Calu3 (cell line): ENCODE data around the gene TCOF1. TPM values are rescaled to one million over a fixed set of nuclear protein-coding genes. Genes with fewer than 3 reads are reported as not detected.
A peak's percentile ranks its signal among the peaks of the same experiment; 100 is the strongest.

Experiments
- BruUV-seq: library from RNA; stranded (reverse); fragments of 400-500 nt; replicated peaks from 2 replicates; lab custom pipeline; 2021; lab: Mats Ljungman, UMichigan
- CTCF ChIA-PET: fragments of 300-600 bp; sonication (Branson Sonifier 250); formaldehyde crosslinking; loops from one replicate; lab custom pipeline; 2022; ENCODE audit warnings: antibody characterized with exemption; lab: Charles Lee
- DNase-seq: peaks from one replicate; pipeline ENCODE4 v3.0.0; 2022
- H3K27ac Mint-ChIP-seq: one replicate; pipeline ENCODE4 v1.8.0; 2022; ENCODE audit warnings: mixed read lengths; ENCODE audit not compliant: unreplicated experiment
- H3K27me3 Mint-ChIP-seq: one replicate; pipeline ENCODE4 v1.8.0; 2022; ENCODE audit warnings: mixed read lengths; ENCODE audit not compliant: unreplicated experiment
- H3K36me3 Mint-ChIP-seq: one replicate; pipeline ENCODE4 v1.8.0; 2022; ENCODE audit warnings: mild to moderate bottlenecking, moderate library complexity, mixed read lengths; ENCODE audit not compliant: insufficient read depth, unreplicated experiment
- H3K4me1 Mint-ChIP-seq: one replicate; pipeline ENCODE4 v1.8.0; 2022; ENCODE audit warnings: mild to moderate bottlenecking, low read depth, mixed read lengths; ENCODE audit not compliant: unreplicated experiment
- H3K4me3 Mint-ChIP-seq: one replicate; pipeline ENCODE4 v1.8.0; 2022; ENCODE audit warnings: mild to moderate bottlenecking, low read depth, moderate library complexity, mixed read lengths; ENCODE audit not compliant: unreplicated experiment
- H3K9me3 Mint-ChIP-seq: one replicate; pipeline ENCODE4 v1.8.0; 2022; ENCODE audit warnings: low read depth, mixed read lengths; ENCODE audit not compliant: unreplicated experiment
- CTCF ChIP-seq: fragments of 200-600 bp; IDR thresholded peaks from one replicate; pipeline ENCODE4 v1.8.0; 2022; ENCODE audit warnings: antibody characterized with exemption; ENCODE audit not compliant: unreplicated experiment
- intact Hi-C: fragments of 100-400 bp; cut with micrococcal nuclease; formaldehyde crosslinking; loops from one replicate; pipeline ENCODE4 v1.10.0; 2022; ENCODE audit not compliant: unreplicated experiment
- total RNA-seq: library from RNA; stranded (reverse); gene quantifications from 2 replicates; pipeline ENCODE4 v1.2.3, GENCODE V29; 2022

Gene TCOF1
- total RNA-seq, 1 experiment from 2014 or later = 106 TPM

DNA sequence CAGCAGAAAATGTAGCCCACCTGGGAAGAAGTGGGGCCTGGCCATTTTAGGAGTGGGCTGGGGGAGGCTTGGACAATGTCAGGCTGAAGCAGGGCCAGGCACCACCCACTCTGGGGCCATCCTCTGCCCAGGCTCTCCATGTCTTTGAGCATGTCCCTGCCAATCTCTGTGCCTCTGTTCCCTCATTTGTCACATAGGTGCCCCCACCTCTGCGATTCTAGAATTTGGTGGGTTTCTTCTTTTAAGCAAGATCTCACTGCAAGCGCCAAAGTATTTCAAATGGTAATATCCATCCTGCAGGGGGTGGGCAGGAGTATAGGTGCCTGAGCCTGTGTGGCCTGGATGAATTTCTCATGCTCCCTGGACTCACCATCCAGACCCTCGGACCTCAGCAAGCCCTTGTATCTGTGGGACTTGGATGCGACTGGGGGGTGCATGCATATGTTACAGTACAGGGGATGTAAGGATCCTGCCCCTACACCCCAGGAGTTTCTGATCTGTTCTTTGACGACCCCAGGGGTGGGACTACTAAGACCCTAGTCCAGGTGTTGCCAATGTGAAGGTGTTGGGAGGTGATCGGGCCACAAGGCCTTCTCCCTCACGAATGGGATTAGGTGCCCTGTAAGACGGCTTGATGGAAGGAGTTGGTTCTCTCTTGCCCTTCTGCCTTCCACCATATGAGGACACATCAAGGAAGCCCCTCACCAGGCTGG is 50.9 kb downstream of the TCOF1 start:
- Mint-ChIP-seq H3K36me3 (peaks cover 78% of the 10 kb centered on the region), H3K27ac (no peak overlapping the region), H3K9me3 (no peaks in the 10 kb centered on the region), H3K4me3 (no peak overlapping the region), H3K4me1 (peaks cover 36% of the 10 kb centered on the region), H3K27me3 (no peaks in the 10 kb centered on the region)
- BruUV-seq = no TSS peak
- DNase-seq = no peak
- intact Hi-C loops = no loop called here
- TF ChIP-seq CTCF = no peak
- CTCF ChIA-PET = no interaction called here

- CTCF ChIA-PET = interaction anchor here (0.6 to 3.9 kb wide), 6 partner anchors 12 to 122 kb away, joined by 3 to 17 read pairs (median 4); no protein-coding TSS in a partner anchor
- Mint-ChIP-seq H3K4me3 (peak overlapping the region; percentile 95), H3K4me1 (peaks cover 40% of the 10 kb centered on the region), H3K27ac (peak overlapping the region; percentile 94), H3K36me3 (peaks cover 70% of the 10 kb centered on the region), H3K27me3 (no peaks in the 10 kb centered on the region), H3K9me3 (no peaks in the 10 kb centered on the region)
- TF ChIP-seq CTCF = no peak
- intact Hi-C loops = no loop called here
- peak; percentile 88 for DNase-seq
- TSS peak; percentile 65 for BruUV-seq
Observed at GRCh38 chr5:150409638-150410523, 52.4 kb downstream of the TCOF1 start.

GRCh38 chr5:150410524-150411244 is 53.2 kb downstream of the TCOF1 start:
- no peaks in the 10 kb centered on the region for H3K27me3 Mint-ChIP-seq
- CTCF ChIA-PET = interaction anchor here (0.5 to 3.9 kb wide), 9 partner anchors 13 to 145 kb away, joined by 3 to 17 read pairs (median 4); no protein-coding TSS in a partner anchor
- peaks cover 70% of the 10 kb centered on the region for H3K36me3 Mint-ChIP-seq
- no TSS peak for BruUV-seq
- H3K4me3 Mint-ChIP-seq = peak overlapping the region; percentile 95
- intact Hi-C loops = no loop called here
- peak; percentile 72 for DNase-seq
- peaks cover 40% of the 10 kb centered on the region for H3K4me1 Mint-ChIP-seq
- no peaks in the 10 kb centered on the region for H3K9me3 Mint-ChIP-seq
- TF ChIP-seq CTCF = no peak
- peak overlapping the region; percentile 94 for H3K27ac Mint-ChIP-seq
